Heart left ventricle (tissue), 13 donors: Measurements from ENCODE around the gene ZNF445.

ENCODE experiments used
- CTCF ChIP-seq, 12 donors: fragments of 200-600 bp; sonication (generic) in 4 of 12; IDR thresholded peaks; one replicate each; pipeline versions ENCODE4 v1.5.0 to v1.8.0; 2018 to 2022; ENCODE audit warnings: antibody characterized with exemption in 12 of 12, mild to moderate bottlenecking in 5 of 12
- POLR2A ChIP-seq, 2 donors: fragments of 450-650 bp; IDR thresholded peaks; one replicate each; pipeline ENCODE4 v1.6.1; 2017; ENCODE audit warnings: antibody characterized with exemption in 2 of 2, mild to moderate bottlenecking in 2 of 2, moderate library complexity in 2 of 2
- donor health status: ischemic (EF 13 %, LVEDD 7.1; RV severe dilation, severe dysfunction).
- donor health status: DM: no; HTN: yes; CAD: no.
- donor health status: DM: no; HTN: no; CAD: no.
- donor health status: ischemic (EF 25% LVEDD 6.9; RV normal size, moderate dysfunction).
- donor health status: ischemic (EF 25% LVEDD 5.7; RV mildly dilated, moderate dysfunction).
- donor health status: ischemic (EF 35%, LVEDD 5.7; RV mildly dilated, moderate dysfunction).
- donor health status: nonischemic (EF 11% LVEDD 7.7; RV severe dilation, severe dysfunction).
- donor health status: DM: yes; HTN: yes; CAD: no.
- donor health status: PGD.
- donor health status: ischemic (EF 29% LVEDD 5.4; RV normal size, mild dysfunction).
- donor health status: nonischemic (EF 23%, LVEDD 6.1; RV moderate dilation, normal function).

- no peak for TF ChIP-seq POLR2A (IDR thresholded peaks at IDR 0.05)
- TF ChIP-seq CTCF (IDR thresholded peaks at IDR 0.05), result no peak
Observed at GRCh38 chr3:44419116-44419922, 58.2 kb downstream of the ZNF445 start.
